PC-3 (cell line): Measurements from ENCODE around the gene PAQR5. TPM values are rescaled to one million over a fixed set of nuclear protein-coding genes. Genes with fewer than 3 reads are reported as not detected.

Experiments used
- ATAC-seq: fragments of 200-7000 bp; cut with Tn5 transposase; 2 replicates; pipeline ENCODE4 v1.9.1; 2020; ENCODE audit warnings: mild to moderate bottlenecking, moderate library complexity
- BruUV-seq: library from RNA; stranded (reverse); fragments of 400-500 nt; replicated peaks from 2 replicates; lab custom pipeline; 2021; lab: Mats Ljungman, UMichigan
- CTCF ChIA-PET: fragments of 300-600 bp; sonication (Branson Sonifier 250); formaldehyde crosslinking; loops from one replicate; lab custom pipeline; 2022; ENCODE audit warnings: antibody characterized with exemption; lab: Charles Lee
- POLR2A ChIA-PET: fragments of 300-600 bp; sonication (Branson Sonifier 250); formaldehyde crosslinking; loops from one replicate; lab custom pipeline; 2022; ENCODE audit warnings: antibody characterized with exemption; ENCODE audit not compliant: unreplicated experiment; lab: Charles Lee
- DNase-seq: peaks from one replicate; pipeline ENCODE4 v3.0.0-alpha.2; 2015
- H2AFZ ChIP-seq: fragments of 300-600 bp; sonication (generic); 2 replicates; pipeline ENCODE4 v1.6.0; 2016; ENCODE audit warnings: antibody characterized with exemption, low read length
- H3F3A ChIP-seq: fragments of 300-600 bp; sonication (generic); one replicate; pipeline ENCODE4 v1.6.0; 2017; ENCODE audit warnings: antibody characterized with exemption, low read length, control low read depth, mild to moderate bottlenecking; ENCODE audit not compliant: unreplicated experiment
- H3K27ac ChIP-seq: fragments of 300-600 bp; sonication (generic); 2 replicates; pipeline ENCODE4 v1.5.1; 2016; ENCODE audit warnings: mild to moderate bottlenecking, low read length
- H3K27me3 ChIP-seq: fragments of 300-600 bp; sonication (generic); 2 replicates; pipeline ENCODE4 v1.6.1; 2016; ENCODE audit warnings: low read length, mixed read lengths
- H3K36me3 ChIP-seq: fragments of 300-600 bp; sonication (generic); 2 replicates; pipeline ENCODE4 v1.6.1; 2016; ENCODE audit warnings: low read depth, mixed run types, low read length, mixed read lengths
- H3K4me1 ChIP-seq: fragments of 300-600 bp; sonication (generic); 2 replicates; pipeline ENCODE4 v1.5.1; 2016; ENCODE audit warnings: low read length; ENCODE audit not compliant: insufficient read depth
- H3K4me2 ChIP-seq: fragments of 300-600 bp; sonication (generic); 2 replicates; pipeline ENCODE4 v1.6.0; 2016; ENCODE audit warnings: low read length
- H3K4me3 ChIP-seq: fragments of 300-600 bp; sonication (generic); 2 replicates; pipeline ENCODE4 v1.5.1; 2016; ENCODE audit warnings: mild to moderate bottlenecking, low read length, mixed read lengths
- H3K79me2 ChIP-seq: fragments of 300-600 bp; sonication (generic); 2 replicates; pipeline ENCODE4 v1.6.1; 2017; ENCODE audit warnings: low read length, mixed read lengths
- H3K9ac ChIP-seq: fragments of 300-600 bp; sonication (generic); 2 replicates; pipeline ENCODE4 v1.6.0; 2016; ENCODE audit warnings: mild to moderate bottlenecking, low read length
- H3K9me2 ChIP-seq: fragments of 300-600 bp; sonication (generic); replicated peaks from 2 replicates; pipeline ENCODE4 v1.6.1; 2016; ENCODE audit warnings: mixed run types, low read length, mixed read lengths
- H3K9me3 ChIP-seq: fragments of 300-600 bp; sonication (generic); 2 replicates; pipeline ENCODE4 v1.6.1; 2016; ENCODE audit warnings: low read length, mixed read lengths
- H4K20me1 ChIP-seq: fragments of 300-600 bp; sonication (generic); 2 replicates; pipeline ENCODE4 v1.6.1; 2016; ENCODE audit warnings: low read length, mixed read lengths
- EZH2 ChIP-seq: fragments of 300-600 bp; sonication (generic); IDR thresholded peaks from one replicate; pipeline ENCODE4 v1.6.1; 2017; ENCODE audit warnings: antibody characterized with exemption, mild to moderate bottlenecking, low read length; ENCODE audit not compliant: unreplicated experiment
- EZH2phosphoT487 ChIP-seq: fragments of 300-600 bp; sonication (generic); IDR thresholded peaks from 2 replicates; pipeline ENCODE4 v1.6.1; 2018; ENCODE audit warnings: mild to moderate bottlenecking, antibody characterized with exemption, low read length, borderline replicate concordance
- intact Hi-C: fragments of 100-400 bp; cut with micrococcal nuclease; formaldehyde crosslinking; loops from 2 replicates; pipeline ENCODE4 v1.9.0; 2023
- total RNA-seq: library from RNA; depleted of rRNA; stranded (reverse); fragments of >200 nt; gene quantifications from 2 replicates; pipeline ENCODE4 v1.2.3, GENCODE V29; 2014
- TF ChIP-seq, protein P1 (sequence below): fragments of 300-600 bp; sonication (generic); conservative IDR thresholded peaks from 2 replicates; pipeline ENCODE4 v1.5.1; 2017; ENCODE audit warnings: antibody characterized with exemption, low read depth, mild to moderate bottlenecking, low read length

The PAQR5 gene
- total RNA-seq, 1 experiment from 2014 or later = 12.2 TPM

DNA sequence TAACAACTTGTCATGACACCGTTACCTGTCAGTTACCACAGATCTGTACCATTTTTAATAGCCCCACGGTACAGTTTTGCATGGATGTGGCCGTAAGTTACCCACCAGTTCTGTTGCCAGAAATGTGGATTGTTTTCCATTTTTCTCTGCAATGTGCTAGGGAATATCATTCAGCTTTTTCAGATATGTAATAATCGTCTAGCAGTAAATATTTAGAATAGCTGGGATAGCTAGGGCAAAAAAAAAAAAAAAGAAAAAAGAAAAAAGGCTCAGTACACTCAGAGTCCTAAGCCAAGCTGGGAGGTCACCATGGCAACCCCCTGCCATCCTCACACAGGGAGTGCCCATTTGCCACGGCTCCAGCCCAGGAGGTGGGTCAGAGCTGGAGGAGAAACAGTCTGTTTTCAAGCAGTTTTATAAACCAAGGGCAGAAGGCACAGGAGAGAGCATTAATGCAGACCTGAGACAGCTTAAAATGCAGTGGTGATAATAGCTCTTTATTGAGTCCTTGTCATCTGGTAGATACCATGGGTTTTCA lies 25.2 kb downstream of the PAQR5 start:
- intact Hi-C loops = no loop called here
- no peak overlapping the region for H2AFZ ChIP-seq
- ChIA-PET POLR2A (no interaction called here), CTCF (no interaction called here)
- H3K9ac ChIP-seq = no peak overlapping the region
- peaks cover 10% of the 10 kb centered on the region for H3K4me1 ChIP-seq
- no peaks in the 10 kb centered on the region for H4K20me1 ChIP-seq
- H3K79me2 ChIP-seq = no peaks in the 10 kb centered on the region
- BruUV-seq = no TSS peak
- H3K36me3 ChIP-seq = no peaks in the 10 kb centered on the region
- no peak overlapping the region for H3K27ac ChIP-seq
- no peak overlapping the region for H3K4me3 ChIP-seq
- H3K9me3 ChIP-seq = no peaks in the 10 kb centered on the region
- no peaks in the 10 kb centered on the region for H3F3A ChIP-seq
- TF ChIP-seq, protein P1, sequence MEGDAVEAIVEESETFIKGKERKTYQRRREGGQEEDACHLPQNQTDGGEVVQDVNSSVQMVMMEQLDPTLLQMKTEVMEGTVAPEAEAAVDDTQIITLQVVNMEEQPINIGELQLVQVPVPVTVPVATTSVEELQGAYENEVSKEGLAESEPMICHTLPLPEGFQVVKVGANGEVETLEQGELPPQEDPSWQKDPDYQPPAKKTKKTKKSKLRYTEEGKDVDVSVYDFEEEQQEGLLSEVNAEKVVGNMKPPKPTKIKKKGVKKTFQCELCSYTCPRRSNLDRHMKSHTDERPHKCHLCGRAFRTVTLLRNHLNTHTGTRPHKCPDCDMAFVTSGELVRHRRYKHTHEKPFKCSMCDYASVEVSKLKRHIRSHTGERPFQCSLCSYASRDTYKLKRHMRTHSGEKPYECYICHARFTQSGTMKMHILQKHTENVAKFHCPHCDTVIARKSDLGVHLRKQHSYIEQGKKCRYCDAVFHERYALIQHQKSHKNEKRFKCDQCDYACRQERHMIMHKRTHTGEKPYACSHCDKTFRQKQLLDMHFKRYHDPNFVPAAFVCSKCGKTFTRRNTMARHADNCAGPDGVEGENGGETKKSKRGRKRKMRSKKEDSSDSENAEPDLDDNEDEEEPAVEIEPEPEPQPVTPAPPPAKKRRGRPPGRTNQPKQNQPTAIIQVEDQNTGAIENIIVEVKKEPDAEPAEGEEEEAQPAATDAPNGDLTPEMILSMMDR = no peak
- DNase-seq (no peak), ATAC-seq (no peak)
- H3K27me3 ChIP-seq = no peaks in the 10 kb centered on the region
- no peaks in the 10 kb centered on the region for H3K9me2 ChIP-seq
- no peak overlapping the region for H3K4me2 ChIP-seq

DNA sequence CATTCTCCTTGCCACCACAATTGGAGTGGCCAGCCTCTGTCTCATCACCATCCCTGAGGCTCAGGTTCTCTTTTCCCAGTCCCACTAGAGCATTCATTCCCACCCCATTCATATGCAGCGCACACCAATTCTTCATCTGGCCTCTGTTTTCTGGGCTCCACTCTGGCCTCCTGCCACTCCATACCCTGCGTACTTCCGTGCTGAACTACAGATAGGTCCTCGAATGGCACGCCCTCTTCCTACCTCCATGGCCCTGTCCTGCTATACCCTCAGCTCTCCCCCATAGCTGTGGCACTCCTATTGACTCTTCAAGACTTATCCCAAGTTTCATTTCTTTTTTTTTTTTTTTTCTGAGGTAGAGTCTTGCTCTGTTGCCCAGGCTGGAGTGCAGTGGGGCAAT lies 25.9 kb downstream of the PAQR5 start:
- DNase-seq = no peak
- ChIA-PET POLR2A (no interaction called here), CTCF (no interaction called here)
- no peak overlapping the region for H3K27ac ChIP-seq
- no peaks in the 10 kb centered on the region for H4K20me1 ChIP-seq
- H3K4me3 ChIP-seq = no peak overlapping the region
- no peaks in the 10 kb centered on the region for H3K36me3 ChIP-seq
- H3F3A ChIP-seq = no peaks in the 10 kb centered on the region
- H3K4me2 ChIP-seq = no peak overlapping the region
- ATAC-seq = no peak
- TF ChIP-seq EZH2 (no peak), EZH2phosphoT487 (no peak)
- TF ChIP-seq, protein P1 = no peak
- H3K4me1 ChIP-seq = peaks cover 13% of the 10 kb centered on the region
- no peaks in the 10 kb centered on the region for H3K9me2 ChIP-seq
- H3K9ac ChIP-seq = no peak overlapping the region
- H3K27me3 ChIP-seq = no peaks in the 10 kb centered on the region
- BruUV-seq = no TSS peak
- no peaks in the 10 kb centered on the region for H3K79me2 ChIP-seq
- no peaks in the 10 kb centered on the region for H3K9me3 ChIP-seq
- no peak overlapping the region for H2AFZ ChIP-seq
- intact Hi-C loops = no loop called here

DNA sequence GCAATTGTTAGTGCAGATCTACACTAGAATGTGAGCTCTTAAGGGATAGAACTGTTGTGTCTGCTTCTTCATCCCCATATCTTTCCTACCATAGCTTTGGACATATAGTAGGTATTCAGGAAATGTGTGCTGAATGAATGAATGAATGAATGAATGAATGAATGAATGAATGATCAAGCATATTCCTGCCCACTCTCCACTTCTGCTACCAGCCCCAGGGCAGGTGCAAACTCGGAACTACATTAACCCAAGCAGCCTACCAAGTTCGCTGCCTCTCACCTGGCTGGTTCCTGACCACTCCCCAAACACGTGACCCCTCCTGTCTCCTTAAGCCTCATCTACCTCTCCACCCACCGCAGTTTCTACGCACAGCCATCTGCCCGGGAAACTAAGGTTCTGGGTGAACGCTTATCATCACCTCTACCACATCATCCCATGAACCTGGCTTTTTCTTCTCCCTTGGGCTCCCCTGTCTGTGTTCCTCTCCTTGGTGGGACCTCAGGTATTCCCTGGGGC lies 26.8 kb downstream of the PAQR5 start:
- no TSS peak for BruUV-seq
- ATAC-seq = no peak
- no peak for TF ChIP-seq EZH2
- TF ChIP-seq, protein P1 = no peak
- no peak for TF ChIP-seq EZH2phosphoT487
- Histone ChIP-seq H3K9me2 (no peaks in the 10 kb centered on the region), H3K27me3 (no peaks in the 10 kb centered on the region), H3K9me3 (no peaks in the 10 kb centered on the region), H3K36me3 (no peaks in the 10 kb centered on the region), H3K27ac (no peak overlapping the region), H2AFZ (no peak overlapping the region), H3K79me2 (no peaks in the 10 kb centered on the region), H3K4me1 (peaks cover 13% of the 10 kb centered on the region), H3F3A (no peaks in the 10 kb centered on the region), H4K20me1 (no peaks in the 10 kb centered on the region), H3K4me2 (no peak overlapping the region), H3K4me3 (no peak overlapping the region), H3K9ac (no peak overlapping the region)
- no peak for DNase-seq
- CTCF ChIA-PET = no interaction called here
- POLR2A ChIA-PET = no interaction called here
- intact Hi-C loops = no loop called here
